ENCODE data around the gene PCSK1. TPM values are rescaled to one million over a fixed set of nuclear protein-coding genes. Genes with fewer than 3 reads are reported as not detected.

PCSK1 gene
- total RNA-seq, 2 experiments from 2014 or later: not detected

DNA sequence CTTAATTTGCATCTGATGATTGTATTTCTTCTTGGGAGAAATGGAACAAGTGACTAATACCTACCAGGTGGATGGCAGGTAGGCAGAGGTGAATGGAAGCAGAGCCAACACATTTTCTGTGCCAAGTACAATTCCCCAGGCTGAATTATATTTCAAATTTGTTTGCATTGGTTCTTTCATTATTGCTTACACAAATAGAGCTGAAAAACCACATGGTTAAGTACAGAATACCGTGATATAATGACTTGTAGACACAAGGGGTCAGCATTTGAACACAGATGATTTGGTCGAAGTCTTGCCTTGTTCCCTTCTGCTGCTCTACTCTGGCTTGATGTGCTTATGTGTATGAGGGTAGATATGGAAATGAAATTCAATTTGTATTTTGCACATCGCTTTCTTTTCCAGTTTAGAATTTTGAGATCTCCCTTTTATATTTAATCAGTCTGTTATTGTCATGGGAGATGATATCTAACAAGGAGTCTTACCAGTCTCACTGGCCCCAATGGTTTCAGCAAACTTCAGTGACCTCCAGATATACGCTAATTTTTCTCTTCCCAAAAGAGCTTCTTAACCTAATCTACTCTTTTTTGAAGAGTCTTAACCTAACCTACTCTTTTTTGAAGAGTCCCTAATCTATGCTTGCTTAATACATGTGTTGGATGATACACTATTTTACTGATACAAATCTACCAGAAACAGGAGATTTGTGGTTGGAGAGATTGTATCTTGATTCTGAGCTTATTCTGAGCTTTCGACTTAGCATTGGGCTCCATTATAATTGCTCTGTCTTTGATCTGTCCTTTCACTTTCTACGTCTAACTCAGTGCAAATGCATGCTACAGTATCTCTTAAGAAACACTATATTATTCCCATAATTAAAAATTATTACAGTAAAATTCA lies 88.1 kb downstream of the PCSK1 start:
- CTCF ChIA-PET (ENCODE audit: unreplicated experiment): interaction anchor here (1.1 to 1.8 kb wide), 2 partner anchors 97 to 257 kb away, joined by 3 to 12 read pairs; no protein-coding TSS in a partner anchor
- Histone ChIP-seq H3K4me2 (ENCODE audit: low read length) (no peak overlapping the region), H3K9me2 (ENCODE audit: insufficient read depth, low read length) (no peaks in the 10 kb centered on the region), H3K79me2 (ENCODE audit: insufficient read depth, low read depth, low read length) (no peaks in the 10 kb centered on the region), H3K27ac (ENCODE audit: low read depth, low read length, poor library complexity, severe bottlenecking) (no peak overlapping the region), H4K20me1 (ENCODE audit: insufficient read depth, low read length) (no peaks in the 10 kb centered on the region), H3K9me3 (ENCODE audit: low read length) (no peaks in the 10 kb centered on the region), H3K4me3 (ENCODE audit: low read depth, low read length, poor library complexity, severe bottlenecking) (no peak overlapping the region), H3K4me1 (ENCODE audit: insufficient read depth, low read length, poor library complexity, severe bottlenecking) (no peaks in the 10 kb centered on the region), H3K36me3 (ENCODE audit: insufficient read depth, low read length) (no peaks in the 10 kb centered on the region), H2AFZ (ENCODE audit: low read length) (no peak overlapping the region)
- TF ChIP-seq, protein P1, sequence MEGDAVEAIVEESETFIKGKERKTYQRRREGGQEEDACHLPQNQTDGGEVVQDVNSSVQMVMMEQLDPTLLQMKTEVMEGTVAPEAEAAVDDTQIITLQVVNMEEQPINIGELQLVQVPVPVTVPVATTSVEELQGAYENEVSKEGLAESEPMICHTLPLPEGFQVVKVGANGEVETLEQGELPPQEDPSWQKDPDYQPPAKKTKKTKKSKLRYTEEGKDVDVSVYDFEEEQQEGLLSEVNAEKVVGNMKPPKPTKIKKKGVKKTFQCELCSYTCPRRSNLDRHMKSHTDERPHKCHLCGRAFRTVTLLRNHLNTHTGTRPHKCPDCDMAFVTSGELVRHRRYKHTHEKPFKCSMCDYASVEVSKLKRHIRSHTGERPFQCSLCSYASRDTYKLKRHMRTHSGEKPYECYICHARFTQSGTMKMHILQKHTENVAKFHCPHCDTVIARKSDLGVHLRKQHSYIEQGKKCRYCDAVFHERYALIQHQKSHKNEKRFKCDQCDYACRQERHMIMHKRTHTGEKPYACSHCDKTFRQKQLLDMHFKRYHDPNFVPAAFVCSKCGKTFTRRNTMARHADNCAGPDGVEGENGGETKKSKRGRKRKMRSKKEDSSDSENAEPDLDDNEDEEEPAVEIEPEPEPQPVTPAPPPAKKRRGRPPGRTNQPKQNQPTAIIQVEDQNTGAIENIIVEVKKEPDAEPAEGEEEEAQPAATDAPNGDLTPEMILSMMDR (conservative IDR thresholded peaks at IDR 0.05; ENCODE audit: low read length): peak; percentile 67
- no peak for TF ChIP-seq EZH2phosphoT487 (IDR thresholded peaks at IDR 0.05; ENCODE audit: borderline replicate concordance, low read depth, low read length)
- DNase-seq (ENCODE audit: low spot score): peak; percentile 38
- POLR2A ChIA-PET: interaction anchor here (0.6 kb wide), 2 partner anchors 652 to 940 kb away, joined by 3 read pairs; no protein-coding TSS in a partner anchor
- intact Hi-C loops (cut with micrococcal nuclease; ENCODE audit: unreplicated experiment): loop anchor here (1.0 to 5.0 kb wide), 3 partner anchors 97 to 342 kb away; no protein-coding TSS in a partner anchor
- BruUV-seq (replicated peaks): no TSS peak

DNA sequence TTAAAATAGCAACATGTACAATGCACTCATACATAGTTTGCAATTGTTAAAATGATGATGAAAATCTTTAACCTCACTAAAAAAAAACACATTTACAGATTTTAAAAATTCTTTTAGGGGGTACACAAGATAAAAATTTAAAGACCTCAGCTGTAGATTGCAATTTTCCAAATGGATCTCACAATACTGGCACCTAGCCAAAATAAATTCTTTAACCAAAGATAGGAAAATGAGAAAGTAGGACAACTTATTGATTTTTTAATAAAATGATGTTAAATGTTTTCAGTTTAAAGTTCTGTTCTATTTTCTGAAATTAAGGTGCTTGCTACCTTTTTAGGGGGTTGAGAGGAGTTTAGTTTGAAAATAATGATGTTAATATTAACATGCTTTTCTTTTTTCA lies 90.0 kb downstream of the PCSK1 start:
- TF ChIP-seq, protein P1 (conservative IDR thresholded peaks at IDR 0.05; ENCODE audit: low read length): no peak
- no peak for TF ChIP-seq EZH2phosphoT487 (IDR thresholded peaks at IDR 0.05; ENCODE audit: borderline replicate concordance, low read depth, low read length)
- H3K4me1 ChIP-seq (ENCODE audit: insufficient read depth, low read length, poor library complexity, severe bottlenecking): no peaks in the 10 kb centered on the region
- H3K4me3 ChIP-seq (ENCODE audit: low read depth, low read length, poor library complexity, severe bottlenecking): no peak overlapping the region
- intact Hi-C loops (cut with micrococcal nuclease; ENCODE audit: unreplicated experiment): loop anchor here (5.0 kb wide), 2 partner anchors 99 to 344 kb away; no protein-coding TSS in a partner anchor
- BruUV-seq (replicated peaks): no TSS peak
- H3K9me3 ChIP-seq (ENCODE audit: low read length): no peaks in the 10 kb centered on the region
- ChIA-PET POLR2A (interaction anchor here (1.4 kb wide), 1 partner anchor 8 kb away, joined by 4 read pairs; no protein-coding TSS in a partner anchor), CTCF (ENCODE audit: unreplicated experiment) (no interaction called here)
- no peak for DNase-seq (ENCODE audit: low spot score)
- H3K36me3 ChIP-seq (ENCODE audit: insufficient read depth, low read length): no peaks in the 10 kb centered on the region
- H2AFZ ChIP-seq (ENCODE audit: low read length): no peak overlapping the region
- H3K27ac ChIP-seq (ENCODE audit: low read depth, low read length, poor library complexity, severe bottlenecking): no peak overlapping the region
- H3K79me2 ChIP-seq (ENCODE audit: insufficient read depth, low read depth, low read length): no peaks in the 10 kb centered on the region
- no peaks in the 10 kb centered on the region for H3K9me2 ChIP-seq (ENCODE audit: insufficient read depth, low read length)
- no peaks in the 10 kb centered on the region for H4K20me1 ChIP-seq (ENCODE audit: insufficient read depth, low read length)
- H3K4me2 ChIP-seq (ENCODE audit: low read length): no peak overlapping the region
